CD4-positive, alpha-beta T cell treated with Interleukin-21 for 1 hour (primary cell): Measurements from ENCODE around the gene CBX8.
"Not testable (repeated sequence)": the region's sequence is repeated elsewhere in the genome, so short reads cannot be mapped to it uniquely, and the experiment has no call there.

ENCODE experiments used
- DNase-seq: peaks from one replicate; pipeline ENCODE4 v3.0.0-alpha.2; 2020

Gene CBX8

DNA sequence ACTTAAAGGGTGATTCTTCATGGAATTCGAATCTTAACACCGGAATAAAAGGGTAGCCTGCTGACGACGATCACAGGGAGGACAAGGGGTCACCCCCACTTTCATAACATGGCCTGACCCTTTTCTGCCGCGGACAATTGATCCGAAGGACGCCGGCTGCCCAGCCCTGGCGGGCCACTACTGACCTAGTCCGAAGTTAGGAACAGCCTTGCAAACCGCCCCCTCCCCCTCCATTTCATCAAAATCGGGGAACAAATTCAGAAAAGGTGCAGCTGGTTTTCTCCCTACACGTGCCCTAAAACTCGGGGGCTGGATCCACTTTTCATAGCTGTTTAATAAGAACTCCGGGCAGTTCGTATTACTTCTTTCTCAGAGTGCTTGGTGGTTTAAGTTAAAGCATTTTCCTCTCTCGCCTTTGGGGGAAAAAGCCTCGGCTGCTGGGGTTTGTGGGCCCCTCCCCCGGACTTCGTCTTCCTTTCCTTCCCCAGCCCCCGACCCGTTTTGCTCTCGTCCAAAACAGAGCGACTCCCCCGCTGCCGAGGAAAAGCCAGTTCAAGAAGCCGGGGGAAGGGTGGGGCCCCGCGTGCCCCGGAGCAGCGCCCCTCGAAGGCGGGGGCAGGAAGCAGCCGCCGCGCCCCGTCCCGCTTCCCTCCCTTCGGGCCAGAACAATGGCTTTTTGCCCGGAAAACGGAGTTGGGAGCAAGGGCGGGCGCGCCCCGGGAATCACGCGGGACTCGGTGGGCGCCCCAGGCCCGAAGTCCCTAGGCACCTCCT lies 19.6 kb downstream of the CBX8 start:
- peak; percentile 34 for DNase-seq

DNA sequence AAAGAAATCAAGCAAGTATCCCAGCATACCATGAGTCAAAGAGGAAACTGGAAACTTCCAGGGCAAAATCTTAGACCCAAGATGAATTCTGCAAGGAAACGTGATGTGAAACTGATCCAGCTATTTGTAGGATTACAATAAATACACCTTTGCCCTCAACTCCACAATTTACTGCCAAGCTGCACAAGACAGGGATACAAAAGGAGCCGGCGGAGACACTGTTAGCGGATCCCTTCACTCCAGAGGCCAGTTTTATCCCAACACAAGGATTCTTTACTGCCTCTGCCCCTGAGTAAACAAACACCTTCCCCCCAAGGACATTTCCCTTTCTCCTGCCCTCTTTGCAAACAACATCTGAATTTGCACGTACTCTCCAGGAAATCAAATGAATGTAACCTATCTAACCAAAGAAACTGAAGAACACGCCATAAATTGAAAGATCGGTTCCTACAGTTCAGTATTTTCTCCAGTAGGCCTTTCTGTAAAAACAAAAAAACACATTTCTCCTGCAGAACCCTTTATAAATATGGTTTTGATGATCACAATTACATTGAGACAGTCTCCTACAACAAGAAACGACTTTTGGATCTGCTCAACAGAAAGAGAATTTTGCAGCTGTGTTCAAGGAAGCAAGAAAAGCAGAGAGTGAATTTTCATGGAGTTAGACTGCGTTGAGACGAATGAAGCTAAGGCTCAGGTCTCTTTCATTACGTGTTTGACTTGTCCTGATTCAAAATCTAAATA lies 20.3 kb downstream of the CBX8 start:
- DNase-seq, result no peak

DNA sequence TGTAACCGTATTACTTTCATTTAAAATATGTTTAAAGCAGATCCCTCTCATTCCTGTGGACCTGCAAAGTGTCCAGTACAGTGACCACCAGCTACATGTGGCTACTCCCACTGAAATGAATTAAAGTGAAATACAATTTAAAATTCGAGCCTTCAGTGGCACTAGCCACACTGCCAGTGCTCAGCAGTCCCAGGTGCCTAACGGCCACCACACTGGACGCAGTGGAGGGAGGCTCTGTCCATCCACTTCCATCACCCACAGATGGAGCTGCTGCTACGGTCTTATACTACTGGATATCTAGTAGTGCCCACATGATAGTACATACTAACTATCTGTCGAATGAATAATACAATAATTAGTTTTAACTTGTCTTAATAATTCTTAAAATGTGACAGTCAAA lies 21.2 kb downstream of the CBX8 start:
- no peak for DNase-seq

DNA sequence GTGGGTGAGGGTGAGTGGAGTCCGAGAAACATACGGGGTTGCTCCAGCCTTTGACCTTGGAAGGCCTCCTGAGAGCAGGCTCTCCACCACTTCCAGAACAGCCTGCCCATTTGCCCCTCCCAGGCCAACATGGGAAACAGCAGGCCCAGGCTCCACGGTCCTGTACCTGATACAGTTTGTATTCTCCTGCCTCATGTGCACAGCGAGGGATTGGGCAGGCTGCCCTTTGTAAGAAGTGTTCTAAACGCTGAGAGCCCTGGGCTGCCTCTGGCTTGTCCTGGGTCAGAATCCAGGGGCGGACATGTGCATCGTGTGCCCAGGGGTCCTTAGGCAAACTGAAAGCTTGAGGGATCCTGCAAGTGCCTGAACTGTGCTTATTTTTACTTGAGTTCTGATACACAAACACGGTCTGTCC lies 22.3 kb downstream of the CBX8 start:
- no peak for DNase-seq

DNA sequence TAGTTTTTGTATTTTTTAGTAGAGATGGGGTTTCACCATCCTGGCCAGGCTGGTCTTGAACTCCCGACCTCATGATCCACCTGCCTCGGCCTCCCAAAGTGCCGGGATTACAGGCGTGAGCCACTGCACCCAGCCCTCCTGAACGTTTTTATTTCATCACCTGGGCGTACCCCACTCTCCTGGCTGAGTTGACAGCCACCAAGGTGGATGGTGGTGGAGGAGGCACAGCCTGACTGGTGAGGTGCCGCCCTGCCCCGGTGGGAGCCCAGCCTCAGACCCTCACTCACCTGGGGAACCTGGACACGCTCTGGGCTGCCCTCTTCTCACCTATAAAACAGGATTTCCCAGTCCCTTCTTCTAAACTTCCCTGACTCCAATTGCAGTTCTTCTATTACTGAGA lies 24.2 kb downstream of the CBX8 start:
- DNase-seq, result not testable (repeated sequence)

DNA sequence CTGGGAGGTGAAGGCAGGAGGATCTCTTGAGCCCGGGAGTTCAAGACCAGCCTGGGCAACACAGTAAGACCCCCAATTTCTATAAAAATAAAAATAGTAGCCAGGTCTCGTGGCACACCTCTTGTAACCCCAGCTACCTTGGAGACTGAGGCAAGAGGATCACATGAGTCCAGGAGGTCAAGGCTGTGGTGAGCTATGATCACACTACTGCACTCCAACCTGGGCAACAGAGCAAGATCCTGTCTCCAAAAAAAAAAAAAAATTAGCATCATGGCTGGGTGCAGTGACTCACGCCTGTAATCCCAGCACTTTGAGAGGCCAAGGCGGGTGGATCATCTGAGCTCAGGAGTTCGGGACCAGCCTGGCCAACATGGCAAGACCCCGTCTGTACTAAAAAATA lies 25.6 kb downstream of the CBX8 start:
- DNase-seq, result no peak

DNA sequence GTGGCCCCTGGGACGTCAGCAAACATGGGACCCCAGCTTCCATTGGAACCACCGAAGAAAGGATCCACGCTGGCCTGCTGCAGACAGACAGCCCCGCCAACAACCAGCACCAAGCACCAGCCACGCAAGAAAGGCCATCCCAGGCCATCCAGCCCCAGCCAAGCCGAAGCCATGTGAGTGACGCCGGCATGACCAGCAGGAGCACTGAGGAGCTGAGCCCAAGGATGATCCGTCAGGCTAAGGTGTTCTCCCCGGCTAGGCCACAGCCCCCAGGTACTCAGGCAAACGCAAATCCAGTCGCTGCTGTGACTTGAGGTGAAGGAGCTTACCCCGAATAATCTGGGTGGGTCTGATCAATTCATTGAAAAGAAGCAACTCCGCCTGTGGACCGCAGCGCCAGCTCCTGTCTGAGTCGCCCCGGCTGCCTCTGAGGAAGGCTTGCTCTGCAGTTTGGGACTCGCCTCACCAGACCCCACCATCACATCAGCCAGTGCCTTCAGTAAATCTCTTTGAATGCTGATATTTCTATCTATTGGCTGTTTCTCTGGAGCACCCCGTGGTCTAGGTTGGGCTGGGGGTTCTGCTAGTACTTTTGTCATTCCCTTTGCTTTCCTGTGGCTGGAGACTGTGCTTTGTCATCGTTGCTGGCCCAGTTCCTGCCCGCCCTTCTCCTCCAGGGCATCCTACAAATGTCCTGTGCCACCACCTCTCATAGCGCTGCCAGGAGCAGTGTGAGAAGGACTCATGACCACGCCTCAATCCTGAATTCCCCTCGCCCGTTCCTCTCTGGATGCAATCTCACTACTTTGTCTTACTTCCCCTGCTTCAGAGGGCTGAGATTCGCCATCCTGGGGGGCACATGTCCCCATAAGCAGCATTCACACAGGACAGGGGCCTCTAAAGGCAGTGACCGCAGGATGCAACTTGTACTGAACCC lies 27.0 kb downstream of the CBX8 start:
- no peak for DNase-seq

DNA sequence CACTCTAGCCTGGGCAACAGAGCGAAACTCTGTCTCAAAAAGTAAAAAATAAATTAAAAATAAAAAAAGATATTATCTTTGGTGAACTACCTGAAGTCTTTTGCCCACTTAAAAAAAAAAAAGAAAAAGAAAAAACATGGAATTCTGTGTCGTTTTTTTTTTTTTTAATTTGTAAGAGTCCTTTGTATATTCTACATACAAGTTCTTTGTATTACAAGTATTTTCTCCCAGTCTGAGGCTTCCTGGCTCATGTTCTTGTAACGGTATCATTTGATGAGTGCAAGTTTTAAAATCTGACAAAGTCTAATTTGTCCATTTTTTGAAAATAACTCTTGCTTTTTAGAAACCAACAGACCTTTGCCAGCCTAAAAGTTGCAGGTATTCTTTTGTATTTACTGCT lies 31.2 kb downstream of the CBX8 start:
- DNase-seq, result no peak

DNA sequence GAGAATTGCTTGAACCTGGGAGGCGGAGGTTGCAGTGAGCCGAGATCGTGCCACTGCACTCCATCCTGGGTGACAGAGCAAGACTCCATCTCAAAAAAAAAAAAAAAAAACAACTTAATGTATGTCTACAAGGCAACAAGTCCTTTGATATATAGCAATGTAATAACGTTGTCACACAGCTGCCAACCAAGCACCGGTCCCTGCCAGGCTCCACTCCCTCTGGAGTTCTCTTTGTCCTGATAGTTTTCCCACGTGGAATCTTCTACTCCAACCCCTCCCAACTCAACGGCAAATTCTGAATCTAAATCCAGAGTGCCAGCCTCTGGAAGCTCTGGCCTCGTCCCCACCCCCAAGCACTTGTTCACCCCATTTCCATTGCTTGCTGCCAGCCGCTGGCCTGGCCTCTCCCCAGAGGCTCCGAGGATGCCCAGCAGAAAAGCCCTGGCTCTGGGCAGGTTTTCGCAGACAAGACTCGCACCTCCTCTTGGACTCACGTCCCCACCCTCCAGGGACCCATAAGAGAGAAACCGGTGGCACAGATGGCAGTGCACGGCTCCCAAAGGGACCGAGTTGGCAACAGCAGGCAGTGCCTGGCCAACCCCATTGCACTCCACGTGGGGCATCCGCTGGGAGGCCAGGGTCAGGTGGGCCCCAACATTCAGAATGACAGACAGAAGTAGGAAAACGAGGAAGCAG lies 34.8 kb downstream of the CBX8 start:
- no peak for DNase-seq

DNA sequence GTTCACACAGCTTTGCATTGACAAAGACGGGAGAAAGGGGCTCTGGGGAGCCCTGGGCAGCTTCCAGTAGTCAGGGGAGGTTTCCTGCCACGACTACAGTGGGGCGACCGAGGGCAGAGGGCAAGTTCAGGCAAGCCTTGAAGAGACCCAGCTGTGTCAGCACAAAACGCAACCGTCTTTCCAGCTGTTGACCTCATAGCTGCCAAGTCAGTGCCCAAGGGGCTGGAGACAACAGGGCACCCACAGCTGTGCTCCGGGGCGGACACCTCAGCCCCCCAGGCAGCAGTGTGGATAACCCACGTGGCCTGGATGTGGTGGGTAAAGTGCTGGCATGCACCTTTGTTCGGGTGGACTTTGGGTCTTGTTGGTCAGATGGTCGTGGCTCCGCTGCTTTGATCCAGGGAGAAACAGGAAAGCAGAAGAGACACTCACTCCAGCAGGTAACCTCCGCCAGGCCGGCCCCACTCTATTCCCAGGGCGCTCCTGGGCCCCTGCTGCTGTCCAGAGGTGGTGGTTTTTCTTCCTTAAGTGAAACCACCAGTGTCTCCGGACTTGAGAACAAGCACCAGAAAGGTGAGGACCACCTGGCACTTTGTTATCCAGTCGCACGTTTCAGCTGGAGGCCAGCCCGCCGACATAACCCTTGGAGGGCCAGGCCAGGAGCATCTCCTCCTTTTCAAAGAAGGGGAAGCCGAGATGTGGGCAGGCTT lies 36.5 kb downstream of the CBX8 start:
- no peak for DNase-seq

DNA sequence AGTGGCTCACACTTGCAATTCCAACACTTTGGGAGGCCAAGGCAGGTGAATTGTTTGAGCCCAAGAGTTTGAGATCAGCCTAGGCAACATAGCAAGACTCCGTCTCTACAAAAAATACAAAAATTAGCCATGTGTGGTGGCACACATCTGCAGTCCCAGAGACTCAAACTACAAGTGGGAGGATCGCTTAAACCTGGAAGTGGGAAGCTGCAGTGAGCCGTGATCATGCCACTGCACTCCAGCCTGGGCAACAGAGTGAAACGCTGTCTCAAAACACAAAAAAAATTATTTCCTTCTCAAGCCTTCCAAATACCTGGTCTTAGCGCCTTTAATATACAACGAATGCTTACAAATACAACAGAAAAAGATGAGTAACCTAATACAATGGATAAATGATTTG lies 38.6 kb downstream of the CBX8 start:
- no peak for DNase-seq

DNA sequence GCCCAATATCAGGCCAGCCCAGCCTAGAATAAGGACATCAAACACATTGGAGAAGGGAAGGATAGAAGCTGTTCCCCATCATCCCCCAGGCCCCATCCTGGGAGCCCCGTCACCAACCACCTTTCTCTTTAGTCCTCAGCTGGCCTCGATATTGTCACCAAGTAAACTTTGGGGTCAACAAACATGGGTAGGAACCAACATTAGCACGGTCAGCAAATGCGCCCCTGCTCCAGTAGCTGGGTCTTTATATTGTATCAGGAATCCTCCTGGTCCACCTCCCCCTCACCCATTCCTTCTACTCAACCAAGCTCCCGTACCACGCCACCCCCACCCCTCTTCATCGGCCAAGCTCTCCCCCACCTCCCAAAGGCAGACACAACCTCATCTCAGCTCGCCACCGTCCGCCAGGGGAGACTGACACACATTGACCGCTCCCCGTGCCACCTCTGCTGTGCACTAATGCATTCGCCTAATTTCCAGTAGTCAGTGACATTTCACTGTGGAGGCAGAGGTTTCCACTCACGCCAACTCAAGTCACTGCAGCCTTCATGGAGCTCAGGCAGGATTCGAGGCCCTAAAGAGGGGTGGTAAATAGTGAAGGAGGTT lies 39.6 kb downstream of the CBX8 start:
- DNase-seq, result no peak

DNA sequence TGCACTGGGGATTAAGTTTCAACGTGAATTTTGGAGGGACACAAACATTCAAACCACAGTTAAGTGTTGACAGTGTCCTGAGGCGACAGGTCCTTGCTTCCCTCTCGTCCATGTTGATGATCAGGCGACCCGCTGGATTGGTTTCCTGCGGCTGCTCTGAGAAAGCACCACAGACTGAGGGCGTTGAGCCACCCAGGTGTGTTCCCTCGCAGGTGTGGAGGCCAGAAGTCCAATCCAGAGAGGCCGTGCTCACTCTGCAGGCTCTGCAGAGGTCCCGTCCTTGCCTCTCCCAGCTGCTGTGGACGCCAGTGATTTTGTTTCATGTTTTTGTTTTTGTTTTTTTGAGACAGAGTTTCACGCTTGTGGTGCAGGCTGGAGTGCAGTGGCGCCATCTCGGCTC lies 41.3 kb downstream of the CBX8 start:
- no peak for DNase-seq

DNA sequence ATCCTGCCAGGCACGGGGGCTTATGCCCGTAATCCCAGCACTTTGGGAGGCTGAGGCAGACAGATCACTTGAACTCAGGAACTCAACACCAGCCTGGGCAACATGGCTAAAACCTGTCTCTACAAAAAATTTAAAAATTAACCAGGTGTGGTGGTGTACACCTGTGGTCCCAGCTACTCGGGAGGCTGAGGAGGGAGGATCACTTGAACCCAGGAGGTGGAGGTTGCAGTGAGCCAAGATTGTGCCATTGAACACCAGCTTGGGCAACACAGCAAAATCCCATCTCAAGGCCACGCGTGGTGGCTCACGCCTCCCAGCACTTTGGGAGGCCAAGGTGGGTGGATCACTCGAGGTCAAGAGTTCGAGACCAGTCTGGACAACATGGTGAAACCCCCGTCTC lies 42.0 kb downstream of the CBX8 start:
- not testable (repeated sequence) for DNase-seq

DNA sequence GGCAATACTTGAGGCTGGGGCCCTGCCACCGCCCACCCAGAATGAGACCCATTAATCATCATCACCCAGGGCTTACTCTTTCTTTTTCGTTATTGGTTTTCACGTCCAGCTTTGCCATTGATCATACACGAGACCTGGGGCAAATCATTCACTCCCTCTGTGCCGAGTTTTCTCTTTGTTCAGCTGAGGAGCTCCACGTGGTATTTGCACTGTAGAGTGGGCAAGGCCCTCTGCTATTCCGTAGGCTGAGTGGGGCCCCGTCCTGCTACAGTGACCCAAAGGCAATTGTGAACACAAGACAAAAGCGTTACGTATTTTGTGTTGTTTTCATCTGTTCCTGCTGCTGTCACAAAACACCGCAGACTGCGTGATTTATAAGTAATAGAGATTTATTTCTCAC lies 42.5 kb downstream of the CBX8 start:
- no peak for DNase-seq

DNA sequence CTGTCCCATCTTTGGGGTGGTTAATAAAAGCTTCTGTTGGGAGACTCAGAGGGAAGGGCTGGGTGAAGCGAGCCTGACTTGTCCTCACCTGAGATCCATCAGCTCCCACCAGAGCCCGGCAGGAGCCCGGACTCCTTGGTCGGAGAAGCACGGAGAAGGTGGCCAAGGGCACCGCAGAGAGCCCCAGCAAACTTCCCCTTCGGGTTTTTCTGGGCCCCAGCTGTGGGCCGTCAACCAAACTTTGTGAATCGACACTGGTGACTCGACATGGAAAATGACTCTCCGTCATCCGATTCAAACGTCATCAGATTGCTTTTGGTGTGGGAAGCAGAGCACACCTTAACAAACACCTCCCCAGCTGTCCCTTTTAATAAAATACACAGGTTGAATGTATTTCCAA lies 44.7 kb downstream of the CBX8 start:
- DNase-seq, result no peak

DNA sequence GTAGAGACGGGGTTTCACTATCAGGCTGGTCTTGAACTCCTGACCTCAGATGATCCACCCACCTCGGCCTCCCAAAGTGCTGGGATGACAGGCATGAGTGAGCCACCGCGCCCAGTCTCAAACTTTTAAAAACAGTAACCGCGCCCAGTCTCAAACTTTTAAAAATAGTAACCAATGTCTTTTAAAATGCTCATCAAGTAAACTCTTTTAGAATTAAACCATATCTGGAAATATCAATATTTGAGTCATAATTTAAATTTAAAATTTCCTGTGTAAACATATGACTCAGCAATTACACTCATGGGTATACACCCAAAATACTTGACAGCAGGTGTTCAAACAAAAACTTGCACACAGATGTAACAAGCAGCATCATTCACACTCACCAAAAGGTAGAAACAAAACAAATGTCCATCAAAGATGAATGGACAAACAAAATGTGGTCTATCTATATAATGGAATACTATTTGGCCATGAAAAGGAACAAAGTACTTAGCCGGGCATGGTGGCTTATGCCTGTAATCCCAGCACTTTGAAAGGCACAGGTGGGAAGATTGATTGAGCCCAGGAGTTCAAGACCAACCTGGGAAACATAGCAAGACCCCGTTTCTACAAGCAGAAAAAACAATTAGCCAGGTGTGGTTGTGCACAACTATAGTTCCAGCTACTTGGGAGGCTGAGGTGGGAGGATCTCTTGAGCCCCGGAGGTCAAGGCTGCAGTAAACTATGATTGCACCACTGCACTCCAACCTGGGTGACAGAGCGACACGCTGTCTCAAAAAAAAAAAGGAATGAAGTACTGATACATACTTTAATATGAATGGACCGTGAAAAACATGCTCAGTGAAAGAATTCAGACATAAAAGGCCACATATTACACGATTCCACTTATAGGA lies 46.0 kb downstream of the CBX8 start:
- no peak for DNase-seq

DNA sequence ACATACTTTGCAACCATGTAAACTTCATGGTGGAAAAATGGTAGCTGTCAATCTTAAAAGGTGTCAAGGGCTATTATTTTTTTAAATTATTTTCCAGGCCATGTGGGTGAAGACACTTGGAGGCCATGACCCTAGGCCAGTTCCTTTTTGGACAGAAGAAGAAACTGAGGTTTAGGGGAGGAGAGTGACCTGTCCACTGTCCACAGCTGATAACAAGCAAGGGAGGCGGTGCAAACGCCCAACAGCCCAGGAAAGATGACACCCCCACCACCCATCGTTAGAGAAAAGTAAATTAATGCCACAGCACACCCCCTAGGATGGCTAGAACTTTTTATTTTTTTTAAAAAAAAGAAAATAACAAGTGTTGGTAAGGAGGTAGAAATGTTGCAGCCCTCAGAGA lies 46.9 kb downstream of the CBX8 start:
- DNase-seq, result no peak

DNA sequence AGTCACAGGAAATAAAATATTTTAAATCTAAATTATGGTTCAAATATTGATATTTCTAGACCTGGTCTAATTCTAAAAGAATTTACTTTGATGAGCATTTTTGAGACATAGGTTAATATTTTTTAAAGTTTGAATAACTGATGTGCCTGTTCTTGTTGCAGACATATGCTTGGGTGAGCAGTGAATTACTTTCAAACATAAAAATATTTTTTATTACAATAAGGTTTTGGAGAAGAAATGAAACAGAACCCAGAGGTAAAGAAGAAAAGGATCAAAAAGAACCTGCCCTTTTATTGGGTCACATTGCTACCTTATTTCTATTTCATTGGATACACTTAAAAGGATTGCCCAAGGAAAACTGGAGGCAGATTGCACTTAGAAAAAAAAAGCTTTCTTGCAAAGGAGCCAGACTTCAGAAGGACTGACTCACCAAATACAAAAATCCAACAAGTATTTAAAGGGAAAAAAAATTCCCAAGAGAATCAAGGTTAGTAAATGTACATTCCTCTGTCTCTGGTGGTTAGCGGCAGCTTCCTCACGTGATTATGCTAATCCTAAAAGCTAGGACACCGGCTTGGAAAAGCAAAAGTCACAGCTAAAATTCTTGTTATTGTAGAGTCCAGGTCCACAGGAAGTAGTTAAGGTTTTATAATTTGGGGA lies 47.6 kb downstream of the CBX8 start:
- DNase-seq, result no peak
